Activated gamma-delta T cell treated with anti-CD3 and anti-CD28 coated beads, Interleukin-2, amount 50 U/mL, for 16 hours (primary cell): Measurements from ENCODE around the gene RFTN1.

ENCODE experiments used
- DNase-seq: peaks from one replicate; pipeline ENCODE4 v3.0.0-alpha.2; 2020; ENCODE audit warnings: low read depth

RFTN1 gene

DNA sequence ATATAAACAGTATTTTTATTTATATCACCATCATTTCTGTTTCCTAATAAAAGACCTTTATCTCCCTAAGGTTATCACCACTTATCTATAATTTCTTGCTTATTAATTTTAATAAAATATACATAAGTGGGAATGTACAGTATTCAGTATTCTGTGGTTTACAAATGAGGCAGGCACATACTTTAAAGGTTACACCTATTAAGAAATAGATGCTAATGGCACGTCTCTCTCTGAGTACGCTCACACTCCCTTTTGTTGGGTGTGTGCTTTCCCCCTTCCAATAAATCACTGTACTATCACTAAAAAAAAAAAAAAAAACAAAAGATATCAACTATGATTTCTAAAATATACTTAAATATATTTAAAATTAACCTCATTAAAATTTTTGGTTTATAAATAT, 239.6 kb downstream of the RFTN1 start:
- DNase-seq = no peak

GRCh38 chr3:16272588-16272987, 240.9 kb downstream of the RFTN1 start:
- no peak for DNase-seq

DNA sequence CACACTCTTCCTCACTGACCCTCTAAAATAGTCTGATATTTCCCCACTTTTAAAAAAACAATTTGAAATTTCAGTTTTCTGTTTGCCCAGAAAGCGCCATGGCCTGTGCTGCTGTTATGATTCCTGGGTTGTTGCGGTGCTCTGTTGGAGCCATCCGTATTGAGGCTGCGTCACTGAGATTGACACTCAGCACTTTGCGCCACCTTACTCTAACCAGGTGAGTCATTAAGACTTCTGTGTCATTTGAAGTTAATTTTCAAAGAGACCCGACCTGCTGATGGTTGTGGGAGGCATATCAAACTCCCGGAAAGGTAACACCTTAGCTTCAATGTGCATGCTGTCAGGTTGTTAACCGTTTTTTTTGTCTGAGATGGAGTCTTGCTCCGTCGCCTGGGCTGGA, 242.6 kb downstream of the RFTN1 start:
- no peak for DNase-seq

GRCh38 chr3:16266714-16267113, 246.8 kb downstream of the RFTN1 start:
- no peak for DNase-seq
